H9 (cell line): ENCODE results near the gene GLB1L3. TPM values are rescaled to one million over a fixed set of nuclear protein-coding genes. Genes with fewer than 3 reads are reported as not detected.

Source experiments
- DNase-seq: peaks from one replicate; pipeline ENCODE4 v3.0.0-alpha.2; 2017
- H2AFZ ChIP-seq: one replicate; pipeline ENCODE4 v1.6.1; 2013; ENCODE audit warnings: mild to moderate bottlenecking, low read length, control low read depth, moderate library complexity
- H2AK5ac ChIP-seq: 2 replicates; pipeline ENCODE4 v1.6.1; 2013; ENCODE audit warnings: low read length, control low read depth, mixed read lengths; ENCODE audit not compliant: insufficient read length
- H2BK120ac ChIP-seq: one replicate; pipeline ENCODE4 v1.6.1; 2013; ENCODE audit warnings: low read depth, mild to moderate bottlenecking, low read length, control low read depth, inconsistent platforms; ENCODE audit not compliant: poor library complexity, severe bottlenecking
- H2BK12ac ChIP-seq: 2 replicates; pipeline ENCODE4 v1.6.1; 2013; ENCODE audit warnings: low read length, control low read depth, mixed read lengths, low read depth; ENCODE audit not compliant: insufficient read length
- H2BK15ac ChIP-seq: 2 replicates; pipeline ENCODE4 v1.6.1; 2013; ENCODE audit warnings: low read depth, low read length, control low read depth
- H2BK20ac ChIP-seq: one replicate; pipeline ENCODE4 v1.6.1; 2013; ENCODE audit warnings: low read depth, mild to moderate bottlenecking, low read length, control low read depth, inconsistent platforms; ENCODE audit not compliant: poor library complexity, severe bottlenecking
- H2BK5ac ChIP-seq: 2 replicates; pipeline ENCODE4 v1.6.1; 2013; ENCODE audit warnings: low read length, control low read depth, mixed read lengths; ENCODE audit not compliant: insufficient read length
- H3K14ac ChIP-seq: 2 replicates; pipeline ENCODE4 v1.6.1; 2013; ENCODE audit warnings: low read length, control low read depth; ENCODE audit not compliant: insufficient read depth
- H3K18ac ChIP-seq: 2 replicates; pipeline ENCODE4 v1.6.1; 2013; ENCODE audit warnings: low read depth, mild to moderate bottlenecking, mixed read lengths, low read length, control low read depth; ENCODE audit not compliant: insufficient read length
- H3K23ac ChIP-seq: 2 replicates; pipeline ENCODE4 v1.6.1; 2013; ENCODE audit warnings: low read length, control low read depth, mixed read lengths, low read depth; ENCODE audit not compliant: insufficient read length
- H3K23me2 ChIP-seq: 2 replicates; pipeline ENCODE4 v1.6.1; 2013; ENCODE audit warnings: low read depth, mild to moderate bottlenecking, mixed read lengths, low read length, control low read depth; ENCODE audit not compliant: insufficient read length, poor library complexity, severe bottlenecking
- H3K27ac ChIP-seq: 2 replicates; pipeline ENCODE4 v1.5.1; 2013; ENCODE audit warnings: low read length, control low read depth, mixed read lengths, low read depth; ENCODE audit not compliant: insufficient read length
- H3K27me3 ChIP-seq: 2 replicates; pipeline ENCODE4 v1.6.1; 2013; ENCODE audit warnings: low read length, control low read depth, inconsistent platforms; ENCODE audit not compliant: insufficient read depth
- H3K4ac ChIP-seq: 2 replicates; pipeline ENCODE4 v1.6.1; 2013; ENCODE audit warnings: low read depth, mild to moderate bottlenecking, control low read depth, inconsistent platforms, low read length, moderate library complexity
- H3K4me1 ChIP-seq: 2 replicates; pipeline ENCODE4 v1.6.1; 2013; ENCODE audit warnings: low read length, control low read depth, inconsistent platforms; ENCODE audit not compliant: insufficient read depth
- H3K4me2 ChIP-seq: 2 replicates; pipeline ENCODE4 v1.6.1; 2013; ENCODE audit warnings: low read length, control low read depth, mixed read lengths; ENCODE audit not compliant: insufficient read length, insufficient read depth
- H3K56ac ChIP-seq: 2 replicates; pipeline ENCODE4 v1.6.1; 2013; ENCODE audit warnings: low read depth, mild to moderate bottlenecking, mixed read lengths, low read length, control low read depth; ENCODE audit not compliant: insufficient read length
- H3K79me1 ChIP-seq: 2 replicates; pipeline ENCODE4 v1.6.1; 2013; ENCODE audit warnings: low read depth, mild to moderate bottlenecking, moderate library complexity, low read length, control low read depth, inconsistent platforms; ENCODE audit not compliant: insufficient read depth, poor library complexity, severe bottlenecking
- H3K79me2 ChIP-seq: 2 replicates; pipeline ENCODE4 v1.6.1; 2013; ENCODE audit warnings: low read length, control low read depth, inconsistent platforms; ENCODE audit not compliant: insufficient read depth
- H3K9ac ChIP-seq: 2 replicates; pipeline ENCODE4 v1.6.1; 2013; ENCODE audit warnings: low read length, control low read depth, mixed read lengths; ENCODE audit not compliant: insufficient read length; ENCODE audit errors: extremely low read depth
- H3K9me3 ChIP-seq: one replicate; pipeline ENCODE4 v1.6.1; 2013; ENCODE audit warnings: low read depth, low read length, inconsistent platforms; ENCODE audit not compliant: control insufficient read depth
- H3T11ph ChIP-seq: one replicate; pipeline ENCODE4 v1.6.1; 2013; ENCODE audit warnings: mild to moderate bottlenecking, low read length, control low read depth, inconsistent platforms
- H4K20me1 ChIP-seq: one replicate; pipeline ENCODE4 v1.6.1; 2013; ENCODE audit not compliant: control insufficient read depth, insufficient read length, insufficient read depth
- H4K5ac ChIP-seq: 2 replicates; pipeline ENCODE4 v1.6.1; 2013; ENCODE audit warnings: low read depth, mild to moderate bottlenecking, mixed read lengths, low read length, control low read depth; ENCODE audit not compliant: insufficient read length
- H4K8ac ChIP-seq: replicated peaks from 2 replicates; pipeline ENCODE4 v1.6.1; 2013; ENCODE audit warnings: low read length, control low read depth, mixed read lengths, low read depth; ENCODE audit not compliant: insufficient read length
- H4K91ac ChIP-seq: 2 replicates; pipeline ENCODE4 v1.6.1; 2013; ENCODE audit warnings: low read depth, mild to moderate bottlenecking, moderate library complexity, mixed read lengths, low read length, control low read depth; ENCODE audit not compliant: insufficient read length
- H3K27ac Mint-ChIP-seq, 3 experiments: 2 replicates in 2 of 3; 3 replicates in 1 of 3; pipeline ENCODE4 v1.8.0; 2020 to 2021; ENCODE audit warnings: mixed read lengths in 3 of 3, mild to moderate bottlenecking in 1 of 3, moderate library complexity in 1 of 3
- H3K27me3 Mint-ChIP-seq: 2 replicates; pipeline ENCODE4 v1.8.0; 2021; ENCODE audit warnings: low read depth, mild to moderate bottlenecking, moderate library complexity, mixed read lengths
- H3K36me3 Mint-ChIP-seq, 3 experiments: 2 replicates in 2 of 3; 3 replicates in 1 of 3; pipeline ENCODE4 v1.8.0; 2020 to 2021; ENCODE audit warnings: low read depth in 3 of 3, mixed read lengths in 3 of 3; ENCODE audit not compliant: insufficient read depth in 1 of 3
- H3K4me1 Mint-ChIP-seq, 2 experiments: 2 replicates each; pipeline ENCODE4 v1.8.0; 2020; ENCODE audit warnings: mixed read lengths in 2 of 2
- H3K4me3 Mint-ChIP-seq, 2 experiments: 2 replicates in 1 of 2; 3 replicates in 1 of 2; pipeline ENCODE4 v1.8.0; 2020 to 2021; ENCODE audit warnings: mild to moderate bottlenecking in 2 of 2, mixed read lengths in 2 of 2, moderate library complexity in 1 of 2
- H3K9me3 Mint-ChIP-seq, 2 experiments: 2 replicates in 1 of 2; 3 replicates in 1 of 2; pipeline ENCODE4 v1.8.0; 2020; ENCODE audit warnings: mild to moderate bottlenecking in 2 of 2, mixed read lengths in 2 of 2, moderate library complexity in 1 of 2
- WGBS: extraction: QIAGEN DNeasy Blood & Tissue Kit; methylation state at CpG from one replicate; pipeline ENCODE4 v1.1.7; 2013; ENCODE audit warnings: missing lambda C conversion rate, low lambda C conversion rate, mixed read lengths; ENCODE audit not compliant: insufficient read length; ENCODE audit errors: extremely low coverage; 5-methylcytosine and 5-hydroxymethylcytosine counted together
- total RNA-seq: library from RNA; stranded (reverse); gene quantifications from 2 replicates; pipeline ENCODE4 v1.2.1, GENCODE V29; 2021
- TF ChIP-seq, protein P1 (sequence below): fragments of 200-600 bp; sonication (generic); conservative IDR thresholded peaks from 3 replicates; pipeline ENCODE4 v1.8.0; 2021; ENCODE audit warnings: antibody characterized with exemption, mild to moderate bottlenecking

GLB1L3 gene
- total RNA-seq, 1 experiment from 2014 or later, result 11.2 TPM

DNA sequence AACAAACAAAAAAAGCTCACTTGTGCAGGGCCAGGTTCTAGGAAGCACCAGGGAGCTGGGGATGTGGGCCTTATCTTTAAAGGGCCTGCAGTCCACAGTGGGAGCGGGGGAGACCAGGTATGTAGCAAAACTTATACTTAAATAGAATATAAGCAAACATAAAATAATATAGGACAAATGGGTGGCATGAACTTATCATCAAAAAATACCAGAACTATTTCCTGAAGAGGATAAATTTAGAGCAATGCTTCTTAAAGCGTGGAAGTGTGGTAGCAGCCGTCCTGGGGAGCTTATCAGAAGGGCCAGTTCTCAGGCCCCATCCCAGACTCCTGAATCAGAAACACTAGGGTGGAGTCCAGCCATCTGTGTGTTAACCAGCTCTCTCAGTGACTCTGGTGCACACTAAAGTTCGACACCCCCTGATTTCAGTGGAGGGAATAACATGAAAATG lies 42.4 kb upstream of the GLB1L3 start:
- Histone ChIP-seq H2BK120ac (no peak overlapping the region), H3K27ac (no peak overlapping the region), H3T11ph (no peak overlapping the region), H2BK15ac (no peak overlapping the region), H4K8ac (no peak overlapping the region), H3K4ac (no peak overlapping the region), H2BK20ac (no peak overlapping the region), H3K79me1 (no peaks in the 10 kb centered on the region), H3K4me1 (no peaks in the 10 kb centered on the region), H4K20me1 (no peaks in the 10 kb centered on the region), H3K9ac (no peak overlapping the region), H2BK5ac (no peak overlapping the region), H4K91ac (no peak overlapping the region), H2BK12ac (no peak overlapping the region), H2AK5ac (no peak overlapping the region), H3K79me2 (no peaks in the 10 kb centered on the region), H3K23ac (no peak overlapping the region), H3K14ac (no peak overlapping the region), H4K5ac (no peak overlapping the region), H3K23me2 (no peaks in the 10 kb centered on the region), H3K9me3 (no peaks in the 10 kb centered on the region), H3K4me2 (no peak overlapping the region), H3K18ac (no peak overlapping the region), H3K56ac (no peak overlapping the region), H2AFZ (no peak overlapping the region), H3K27me3 (no peaks in the 10 kb centered on the region)
- Mint-ChIP-seq H3K27me3 (no peaks in the 10 kb centered on the region), H3K36me3 (peaks cover 3 to 11% (median 5%) of the 10 kb centered on the region in 3 experiments; a peak in 5 of 7 replicates), H3K4me1 (peaks cover 5 to 7% of the 10 kb centered on the region in 2 experiments; a peak in 3 of 4 replicates), H3K9me3 (no peaks in the 10 kb centered on the region), H3K4me3 (no peak overlapping the region), H3K27ac (no peak overlapping the region)
- TF ChIP-seq, protein P1, sequence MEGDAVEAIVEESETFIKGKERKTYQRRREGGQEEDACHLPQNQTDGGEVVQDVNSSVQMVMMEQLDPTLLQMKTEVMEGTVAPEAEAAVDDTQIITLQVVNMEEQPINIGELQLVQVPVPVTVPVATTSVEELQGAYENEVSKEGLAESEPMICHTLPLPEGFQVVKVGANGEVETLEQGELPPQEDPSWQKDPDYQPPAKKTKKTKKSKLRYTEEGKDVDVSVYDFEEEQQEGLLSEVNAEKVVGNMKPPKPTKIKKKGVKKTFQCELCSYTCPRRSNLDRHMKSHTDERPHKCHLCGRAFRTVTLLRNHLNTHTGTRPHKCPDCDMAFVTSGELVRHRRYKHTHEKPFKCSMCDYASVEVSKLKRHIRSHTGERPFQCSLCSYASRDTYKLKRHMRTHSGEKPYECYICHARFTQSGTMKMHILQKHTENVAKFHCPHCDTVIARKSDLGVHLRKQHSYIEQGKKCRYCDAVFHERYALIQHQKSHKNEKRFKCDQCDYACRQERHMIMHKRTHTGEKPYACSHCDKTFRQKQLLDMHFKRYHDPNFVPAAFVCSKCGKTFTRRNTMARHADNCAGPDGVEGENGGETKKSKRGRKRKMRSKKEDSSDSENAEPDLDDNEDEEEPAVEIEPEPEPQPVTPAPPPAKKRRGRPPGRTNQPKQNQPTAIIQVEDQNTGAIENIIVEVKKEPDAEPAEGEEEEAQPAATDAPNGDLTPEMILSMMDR, result no peak
- WGBS, result no CpG with 5 or more reads among the region's 4 CpGs
- peak; percentile 4 for DNase-seq
